HepG2 (cell line): ENCODE results near the gene UPF3B. TPM values are rescaled to one million over a fixed set of nuclear protein-coding genes. Genes with fewer than 3 reads are reported as not detected.

ENCODE experiments used
- BRD4 ChIP-seq: sonication (generic); formaldehyde crosslinking; IDR thresholded peaks from 2 replicates; pipeline ENCODE4 v1.4.0; 2020; ENCODE audit warnings: missing genetic modification reagents
- CCAR2 ChIP-seq: fragments of 200-400 bp; formaldehyde crosslinking; optimal IDR thresholded peaks from 2 replicates; pipeline ENCODE3; 2018; ENCODE audit warnings: low read depth, mild to moderate bottlenecking, low read length, moderate library complexity
- IRX3 ChIP-seq: sonication (generic); formaldehyde crosslinking; IDR thresholded peaks from 2 replicates; pipeline ENCODE4 v1.8.1; 2023; ENCODE audit warnings: mild to moderate bottlenecking, low read depth, missing genetic modification reagents, borderline replicate concordance
- ISX ChIP-seq: sonication (generic); formaldehyde crosslinking; conservative IDR thresholded peaks from 2 replicates; pipeline ENCODE4 v1.5.0; 2020; ENCODE audit warnings: missing genetic modification reagents
- NONO ChIP-seq, 2 experiments: fragments of 450-650 bp in 1 of 2; sonication (generic) in 1 of 2; formaldehyde crosslinking in 1 of 2; IDR thresholded peaks in 1 of 2; conservative IDR thresholded peaks in 1 of 2; 2 replicates each; pipeline versions ENCODE4 v1.6.1 to v1.8.0; 2017 to 2022; ENCODE audit warnings: mild to moderate bottlenecking in 1 of 2, missing genetic modification reagents in 1 of 2, moderate library complexity in 1 of 2
- NR3C1 ChIP-seq: sonication (generic); formaldehyde crosslinking; IDR thresholded peaks from 2 replicates; pipeline ENCODE4 v1.4.0; 2020; ENCODE audit warnings: missing genetic modification reagents
- NRL ChIP-seq: sonication (generic); formaldehyde crosslinking; IDR thresholded peaks from 2 replicates; pipeline ENCODE4 v1.5.0; 2020; ENCODE audit warnings: missing genetic modification reagents, mild to moderate bottlenecking, moderate library complexity, borderline replicate concordance
- PLRG1 ChIP-seq: fragments of 450-650 bp; conservative IDR thresholded peaks from 2 replicates; pipeline ENCODE4 v1.6.1; 2016
- PPARG ChIP-seq: conservative IDR thresholded peaks from 2 replicates; pipeline ENCODE4 v1.6.1; 2016; ENCODE audit warnings: missing biosample characterization, missing genetic modification reagents
- TBP ChIP-seq: sonication (generic); formaldehyde crosslinking; IDR thresholded peaks from 2 replicates; pipeline ENCODE4 v1.5.0; 2020; ENCODE audit warnings: missing genetic modification reagents
- TCF7L2 ChIP-seq: IDR thresholded peaks from 2 replicates; pipeline ENCODE4 v1.6.1; 2011; ENCODE audit warnings: mild to moderate bottlenecking, low read depth, low read length, moderate library complexity
- ZFX ChIP-seq: sonication (generic); formaldehyde crosslinking; IDR thresholded peaks from 2 replicates; pipeline ENCODE4 v1.4.0; 2020; ENCODE audit warnings: mild to moderate bottlenecking, low read depth, missing genetic modification reagents, moderate library complexity
- ZNF296 ChIP-seq: sonication (generic); formaldehyde crosslinking; conservative IDR thresholded peaks from 2 replicates; pipeline ENCODE4 v1.5.0; 2020; ENCODE audit warnings: mild to moderate bottlenecking, missing genetic modification reagents
- ZNF605 ChIP-seq: sonication (generic); formaldehyde crosslinking; IDR thresholded peaks from 2 replicates; pipeline ENCODE4 v1.8.0; 2022; ENCODE audit warnings: mild to moderate bottlenecking, missing genetic modification reagents
- ZNF761 ChIP-seq: sonication (generic); formaldehyde crosslinking; conservative IDR thresholded peaks from 2 replicates; pipeline ENCODE4 v1.4.0; 2020; ENCODE audit warnings: mild to moderate bottlenecking, missing genetic modification reagents
- ZNF792 ChIP-seq: IDR thresholded peaks from 2 replicates; pipeline ENCODE4 v1.6.1; 2016
- ZNF816 ChIP-seq: sonication (generic); formaldehyde crosslinking; IDR thresholded peaks from 2 replicates; pipeline ENCODE4 v1.8.0; 2022; ENCODE audit warnings: missing genetic modification reagents, mild to moderate bottlenecking, borderline replicate concordance
- ZNF841 ChIP-seq: sonication (generic); formaldehyde crosslinking; IDR thresholded peaks from 2 replicates; pipeline ENCODE4 v1.8.1; 2023; ENCODE audit warnings: missing genetic modification reagents, borderline replicate concordance
- polyA plus RNA-seq, 8 experiments: library from polyadenylated mRNA; depleted of rRNA in 3 of 8; stranded (reverse) in 7 of 8; unstranded in 1 of 8; fragments of >200 nt; fragmentation: Illumina TruSeq in 4 of 8; extraction: Trizol in 4 of 8; gene quantifications; 2 replicates each; pipeline versions ENCODE4 v1.2.1 to v1.2.3, GENCODE V29; 2011 to 2016; ENCODE audit warnings: low read depth in 4 of 8, missing spikeins in 1 of 8, mixed read lengths in 1 of 8; ENCODE audit not compliant: insufficient read depth in 1 of 8
- total RNA-seq, 5 experiments: library from RNA; depleted of rRNA; stranded (reverse); fragments of >200 nt; fragmentation: Illumina TruSeq; extraction: Trizol; gene quantifications; 2 replicates each; pipeline ENCODE4 v1.2.3, GENCODE V29; 2016; ENCODE audit warnings: low read depth in 1 of 5
- TF ChIP-seq, protein P1 (sequence below): sonication (generic); formaldehyde crosslinking; IDR thresholded peaks from 2 replicates; pipeline ENCODE4 v1.4.0; 2020; ENCODE audit warnings: mild to moderate bottlenecking, missing genetic modification reagents
- TF ChIP-seq, protein P2 (sequence below): sonication (generic); formaldehyde crosslinking; IDR thresholded peaks from 2 replicates; pipeline ENCODE4 v1.4.0; 2020; ENCODE audit warnings: missing genetic modification reagents
- TF ChIP-seq, protein P3 (sequence below): sonication (generic); formaldehyde crosslinking; IDR thresholded peaks from 2 replicates; pipeline ENCODE4 v1.4.0; 2020; ENCODE audit warnings: missing genetic modification reagents
- TF ChIP-seq, protein P4 (sequence below): sonication (generic); formaldehyde crosslinking; IDR thresholded peaks from 2 replicates; pipeline ENCODE4 v1.4.0; 2020; ENCODE audit warnings: missing genetic modification reagents
- TF ChIP-seq, protein P5 (sequence below): sonication (generic); formaldehyde crosslinking; IDR thresholded peaks from 2 replicates; pipeline ENCODE4; 2020; ENCODE audit warnings: missing genetic modification reagents, mild to moderate bottlenecking, borderline replicate concordance

UPF3B gene
- total and polyA plus RNA-seq, 2 of the 13 experiments (the other 11 are each of a cell fraction or from before 2014, with no cell fraction given): 5.2 to 7.2 TPM

DNA sequence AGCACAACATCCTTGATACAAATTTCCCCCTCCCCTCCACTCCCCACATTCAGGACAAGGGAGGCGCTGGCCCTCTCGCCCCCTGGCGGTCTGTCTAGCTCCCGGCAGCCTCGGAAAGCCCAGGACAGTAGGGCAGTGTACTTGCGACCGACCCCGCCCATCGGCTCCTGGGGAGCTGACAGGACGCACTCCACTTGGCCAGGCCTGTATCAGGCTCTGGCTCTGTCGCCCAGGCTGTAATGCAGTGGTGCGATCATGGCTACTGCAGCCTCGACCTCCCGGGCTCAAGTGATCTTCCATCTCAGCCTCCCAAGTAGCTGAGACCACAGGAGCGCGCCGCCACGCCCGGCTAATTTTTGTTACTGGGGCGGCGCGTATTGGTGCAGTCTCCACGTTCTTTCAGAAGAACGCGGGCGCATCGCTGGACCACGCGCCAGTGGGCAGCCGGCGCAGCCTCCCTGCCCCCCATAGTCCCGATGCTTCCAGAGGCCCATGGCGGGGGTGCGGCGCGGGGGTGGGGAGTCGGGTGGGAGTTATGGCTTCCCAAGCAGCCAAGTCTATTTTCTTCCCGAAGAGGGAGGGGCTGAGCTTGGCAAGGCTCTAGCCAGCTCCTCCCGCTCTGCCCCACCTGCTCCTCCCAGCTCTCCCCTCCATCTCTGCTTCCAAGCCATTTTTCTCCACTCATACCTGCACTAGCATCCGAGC lies 35.1 kb upstream of the UPF3B start (continued):
- TF ChIP-seq, protein P1, sequence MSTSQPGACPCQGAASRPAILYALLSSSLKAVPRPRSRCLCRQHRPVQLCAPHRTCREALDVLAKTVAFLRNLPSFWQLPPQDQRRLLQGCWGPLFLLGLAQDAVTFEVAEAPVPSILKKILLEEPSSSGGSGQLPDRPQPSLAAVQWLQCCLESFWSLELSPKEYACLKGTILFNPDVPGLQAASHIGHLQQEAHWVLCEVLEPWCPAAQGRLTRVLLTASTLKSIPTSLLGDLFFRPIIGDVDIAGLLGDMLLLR (CRISPR knock-in tag): no peak
- TF ChIP-seq, protein P2, sequence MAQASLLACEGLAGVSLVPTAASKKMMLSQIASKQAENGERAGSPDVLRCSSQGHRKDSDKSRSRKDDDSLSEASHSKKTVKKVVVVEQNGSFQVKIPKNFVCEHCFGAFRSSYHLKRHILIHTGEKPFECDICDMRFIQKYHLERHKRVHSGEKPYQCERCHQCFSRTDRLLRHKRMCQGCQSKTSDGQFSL (CRISPR knock-in tag): no peak
- TF ChIP-seq ZNF761 (no peak), ZFX (peak; percentile 35; the same call in 1 of the 2 replicates), PPARG (CRISPR knock-in tag) (no peak), PLRG1 (no peak), TBP (CRISPR knock-in tag) (no peak), BRD4 (CRISPR knock-in tag) (no peak), IRX3 (CRISPR knock-in tag) (no peak), NONO (IDR thresholded peaks at IDR 0.05) (no peak), NONO (CRISPR knock-in tag; conservative IDR thresholded peaks at IDR 0.05) (0 out of 2 replicates have a peak, but pooled peaks have one; percentile 27), ZNF841 (no peak), ZNF605 (no peak), TCF7L2 (no peak), NR3C1 (CRISPR knock-in tag) (no peak), ZNF792 (CRISPR knock-in tag) (no peak), NRL (CRISPR knock-in tag) (no peak), ZNF296 (CRISPR knock-in tag) (no peak), CCAR2 (no peak), ISX (CRISPR knock-in tag) (no peak), ZNF816 (CRISPR knock-in tag) (no peak)
- TF ChIP-seq, protein P3, sequence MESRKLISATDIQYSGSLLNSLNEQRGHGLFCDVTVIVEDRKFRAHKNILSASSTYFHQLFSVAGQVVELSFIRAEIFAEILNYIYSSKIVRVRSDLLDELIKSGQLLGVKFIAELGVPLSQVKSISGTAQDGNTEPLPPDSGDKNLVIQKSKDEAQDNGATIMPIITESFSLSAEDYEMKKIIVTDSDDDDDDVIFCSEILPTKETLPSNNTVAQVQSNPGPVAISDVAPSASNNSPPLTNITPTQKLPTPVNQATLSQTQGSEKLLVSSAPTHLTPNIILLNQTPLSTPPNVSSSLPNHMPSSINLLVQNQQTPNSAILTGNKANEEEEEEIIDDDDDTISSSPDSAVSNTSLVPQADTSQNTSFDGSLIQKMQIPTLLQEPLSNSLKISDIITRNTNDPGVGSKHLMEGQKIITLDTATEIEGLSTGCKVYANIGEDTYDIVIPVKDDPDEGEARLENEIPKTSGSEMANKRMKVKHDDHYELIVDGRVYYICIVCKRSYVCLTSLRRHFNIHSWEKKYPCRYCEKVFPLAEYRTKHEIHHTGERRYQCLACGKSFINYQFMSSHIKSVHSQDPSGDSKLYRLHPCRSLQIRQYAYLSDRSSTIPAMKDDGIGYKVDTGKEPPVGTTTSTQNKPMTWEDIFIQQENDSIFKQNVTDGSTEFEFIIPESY (CRISPR knock-in tag): peak; percentile 85
- TF ChIP-seq, protein P4, sequence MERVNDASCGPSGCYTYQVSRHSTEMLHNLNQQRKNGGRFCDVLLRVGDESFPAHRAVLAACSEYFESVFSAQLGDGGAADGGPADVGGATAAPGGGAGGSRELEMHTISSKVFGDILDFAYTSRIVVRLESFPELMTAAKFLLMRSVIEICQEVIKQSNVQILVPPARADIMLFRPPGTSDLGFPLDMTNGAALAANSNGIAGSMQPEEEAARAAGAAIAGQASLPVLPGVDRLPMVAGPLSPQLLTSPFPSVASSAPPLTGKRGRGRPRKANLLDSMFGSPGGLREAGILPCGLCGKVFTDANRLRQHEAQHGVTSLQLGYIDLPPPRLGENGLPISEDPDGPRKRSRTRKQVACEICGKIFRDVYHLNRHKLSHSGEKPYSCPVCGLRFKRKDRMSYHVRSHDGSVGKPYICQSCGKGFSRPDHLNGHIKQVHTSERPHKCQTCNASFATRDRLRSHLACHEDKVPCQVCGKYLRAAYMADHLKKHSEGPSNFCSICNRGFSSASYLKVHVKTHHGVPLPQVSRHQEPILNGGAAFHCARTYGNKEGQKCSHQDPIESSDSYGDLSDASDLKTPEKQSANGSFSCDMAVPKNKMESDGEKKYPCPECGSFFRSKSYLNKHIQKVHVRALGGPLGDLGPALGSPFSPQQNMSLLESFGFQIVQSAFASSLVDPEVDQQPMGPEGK: peak; percentile 56; the same call in 1 of the 2 replicates
- TF ChIP-seq, protein P5, sequence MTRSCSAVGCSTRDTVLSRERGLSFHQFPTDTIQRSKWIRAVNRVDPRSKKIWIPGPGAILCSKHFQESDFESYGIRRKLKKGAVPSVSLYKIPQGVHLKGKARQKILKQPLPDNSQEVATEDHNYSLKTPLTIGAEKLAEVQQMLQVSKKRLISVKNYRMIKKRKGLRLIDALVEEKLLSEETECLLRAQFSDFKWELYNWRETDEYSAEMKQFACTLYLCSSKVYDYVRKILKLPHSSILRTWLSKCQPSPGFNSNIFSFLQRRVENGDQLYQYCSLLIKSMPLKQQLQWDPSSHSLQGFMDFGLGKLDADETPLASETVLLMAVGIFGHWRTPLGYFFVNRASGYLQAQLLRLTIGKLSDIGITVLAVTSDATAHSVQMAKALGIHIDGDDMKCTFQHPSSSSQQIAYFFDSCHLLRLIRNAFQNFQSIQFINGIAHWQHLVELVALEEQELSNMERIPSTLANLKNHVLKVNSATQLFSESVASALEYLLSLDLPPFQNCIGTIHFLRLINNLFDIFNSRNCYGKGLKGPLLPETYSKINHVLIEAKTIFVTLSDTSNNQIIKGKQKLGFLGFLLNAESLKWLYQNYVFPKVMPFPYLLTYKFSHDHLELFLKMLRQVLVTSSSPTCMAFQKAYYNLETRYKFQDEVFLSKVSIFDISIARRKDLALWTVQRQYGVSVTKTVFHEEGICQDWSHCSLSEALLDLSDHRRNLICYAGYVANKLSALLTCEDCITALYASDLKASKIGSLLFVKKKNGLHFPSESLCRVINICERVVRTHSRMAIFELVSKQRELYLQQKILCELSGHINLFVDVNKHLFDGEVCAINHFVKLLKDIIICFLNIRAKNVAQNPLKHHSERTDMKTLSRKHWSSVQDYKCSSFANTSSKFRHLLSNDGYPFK (CRISPR knock-in tag): no peak
